Neural cell (in vitro differentiated cells): Measurements from ENCODE around the gene RAET1L. TPM values are rescaled to one million over a fixed set of nuclear protein-coding genes. Genes with fewer than 3 reads are reported as not detected.
"Not testable (repeated sequence)": the region's sequence is repeated elsewhere in the genome, so short reads cannot be mapped to it uniquely, and the experiment has no call there.

Experiments
- H2AFZ ChIP-seq: fragments of 200-600, 300-800 bp; sonication (generic), shearing (Covaris generic); 2 replicates; pipeline ENCODE4 v1.6.0; 2014; ENCODE audit warnings: low read depth, mild to moderate bottlenecking, antibody characterized with exemption, low read length, moderate library complexity
- H3F3A ChIP-seq: fragments of 200-600 bp; shearing (Covaris generic); 2 replicates; pipeline ENCODE4 v1.6.1; 2016; ENCODE audit warnings: mild to moderate bottlenecking, moderate library complexity, mixed read lengths, antibody characterized with exemption, low read length; ENCODE audit not compliant: insufficient read depth, poor library complexity, severe bottlenecking
- H3K27ac ChIP-seq: fragments of 200-600, 300-800 bp; sonication (generic), shearing (Covaris generic); 2 replicates; pipeline ENCODE4 v1.5.1; 2014; ENCODE audit warnings: mild to moderate bottlenecking, low read length, moderate library complexity
- H3K27me3 ChIP-seq: fragments of 300-800, 200-600 bp; sonication (generic), shearing (Covaris generic); 2 replicates; pipeline ENCODE4 v1.6.0; 2014; ENCODE audit warnings: mild to moderate bottlenecking, low read depth, low read length, moderate library complexity; ENCODE audit not compliant: insufficient read depth
- H3K36me3 ChIP-seq: fragments of 300-800, 200-600 bp; sonication (generic), shearing (Covaris generic); 2 replicates; pipeline ENCODE4 v1.5.1; 2014; ENCODE audit warnings: mild to moderate bottlenecking, antibody characterized with exemption, low read length, moderate library complexity; ENCODE audit not compliant: insufficient read depth
- H3K4me2 ChIP-seq: fragments of 300-800, 200-600 bp; sonication (generic), shearing (Covaris generic); 2 replicates; pipeline ENCODE4 v1.6.0; 2014; ENCODE audit warnings: mild to moderate bottlenecking, low read length
- H3K4me3 ChIP-seq: fragments of 300-800, 200-600 bp; sonication (generic), shearing (Covaris generic); 2 replicates; pipeline ENCODE4 v1.5.1; 2014; ENCODE audit warnings: mild to moderate bottlenecking, low read length, moderate library complexity
- H3K79me2 ChIP-seq: fragments of 200-600 bp; shearing (Covaris generic); replicated peaks from 2 replicates; pipeline ENCODE4 v1.6.0; 2014; ENCODE audit warnings: mild to moderate bottlenecking, low read length, moderate library complexity; ENCODE audit not compliant: insufficient read depth
- H3K9ac ChIP-seq: fragments of 300-800, 200-600 bp; sonication (generic), shearing (Covaris generic); 2 replicates; pipeline ENCODE4 v1.6.1; 2016; ENCODE audit warnings: mild to moderate bottlenecking, low read length, mixed read lengths
- H3K9me2 ChIP-seq: fragments of 200-600 bp; shearing (Covaris generic); 2 replicates; pipeline ENCODE4 v1.6.1; 2016; ENCODE audit warnings: mild to moderate bottlenecking, low read length, mixed read lengths; ENCODE audit not compliant: insufficient read depth
- H3K9me3 ChIP-seq: fragments of 200-600, 300-800 bp; sonication (generic), shearing (Covaris generic); 2 replicates; pipeline ENCODE4 v1.6.1; 2016; ENCODE audit warnings: mild to moderate bottlenecking, mixed run types, low read length, moderate library complexity, mixed read lengths
- H4K20me1 ChIP-seq: fragments of 200-600 bp; shearing (Covaris generic); 2 replicates; pipeline ENCODE4 v1.6.1; 2016; ENCODE audit warnings: mild to moderate bottlenecking, mixed run types; ENCODE audit not compliant: insufficient read depth
- CTCF ChIP-seq: fragments of 450-650 bp; IDR thresholded peaks from 2 replicates; pipeline ENCODE4 v1.5.1; 2014; ENCODE audit warnings: antibody characterized with exemption, mild to moderate bottlenecking, moderate library complexity; ENCODE audit not compliant: poor library complexity, severe bottlenecking
- EP300 ChIP-seq: fragments of 450-650 bp; conservative IDR thresholded peaks from 2 replicates; pipeline ENCODE4 v1.6.1; 2014; ENCODE audit warnings: antibody characterized with exemption, mild to moderate bottlenecking, moderate library complexity; ENCODE audit not compliant: poor library complexity, severe bottlenecking
- EZH2 ChIP-seq: fragments of 200-600, 300-800 bp; shearing (Covaris generic), sonication (generic); IDR thresholded peaks from 2 replicates; pipeline ENCODE4 v1.6.1; 2014; ENCODE audit warnings: antibody characterized with exemption, low read length, borderline replicate concordance, mild to moderate bottlenecking; ENCODE audit not compliant: insufficient read depth, poor library complexity, severe bottlenecking
- MXI1 ChIP-seq: fragments of 450-650 bp; conservative IDR thresholded peaks from 2 replicates; pipeline ENCODE4 v1.6.1; 2014; ENCODE audit warnings: antibody characterized with exemption, mild to moderate bottlenecking; ENCODE audit not compliant: poor library complexity, severe bottlenecking
- POLR2AphosphoS5 ChIP-seq: IDR thresholded peaks from 2 replicates; pipeline ENCODE4 v1.6.1; 2012
- RAD21 ChIP-seq: fragments of 450-650 bp; conservative IDR thresholded peaks from 2 replicates; pipeline ENCODE4 v1.6.1; 2014; ENCODE audit warnings: antibody characterized with exemption, mild to moderate bottlenecking, moderate library complexity
- SMC3 ChIP-seq: fragments of 450-650 bp; conservative IDR thresholded peaks from 2 replicates; pipeline ENCODE4 v1.6.1; 2014; ENCODE audit warnings: antibody characterized with exemption, mild to moderate bottlenecking, moderate library complexity; ENCODE audit not compliant: poor library complexity
- TAF1 ChIP-seq: IDR thresholded peaks from 2 replicates; pipeline ENCODE4 v1.6.1; 2012; ENCODE audit warnings: low read depth
- polyA plus RNA-seq: library from polyadenylated mRNA; depleted of rRNA; stranded (reverse); fragments of >200 nt; gene quantifications from 2 replicates; pipeline ENCODE4 v1.2.3, GENCODE V29; 2014
- TF ChIP-seq, protein P1 (sequence below): IDR thresholded peaks from 2 replicates; pipeline ENCODE4 v1.6.1; 2012; ENCODE audit warnings: borderline replicate concordance

Gene RAET1L
- polyA plus RNA-seq, 1 donor from 2014 or later, result not detected

DNA sequence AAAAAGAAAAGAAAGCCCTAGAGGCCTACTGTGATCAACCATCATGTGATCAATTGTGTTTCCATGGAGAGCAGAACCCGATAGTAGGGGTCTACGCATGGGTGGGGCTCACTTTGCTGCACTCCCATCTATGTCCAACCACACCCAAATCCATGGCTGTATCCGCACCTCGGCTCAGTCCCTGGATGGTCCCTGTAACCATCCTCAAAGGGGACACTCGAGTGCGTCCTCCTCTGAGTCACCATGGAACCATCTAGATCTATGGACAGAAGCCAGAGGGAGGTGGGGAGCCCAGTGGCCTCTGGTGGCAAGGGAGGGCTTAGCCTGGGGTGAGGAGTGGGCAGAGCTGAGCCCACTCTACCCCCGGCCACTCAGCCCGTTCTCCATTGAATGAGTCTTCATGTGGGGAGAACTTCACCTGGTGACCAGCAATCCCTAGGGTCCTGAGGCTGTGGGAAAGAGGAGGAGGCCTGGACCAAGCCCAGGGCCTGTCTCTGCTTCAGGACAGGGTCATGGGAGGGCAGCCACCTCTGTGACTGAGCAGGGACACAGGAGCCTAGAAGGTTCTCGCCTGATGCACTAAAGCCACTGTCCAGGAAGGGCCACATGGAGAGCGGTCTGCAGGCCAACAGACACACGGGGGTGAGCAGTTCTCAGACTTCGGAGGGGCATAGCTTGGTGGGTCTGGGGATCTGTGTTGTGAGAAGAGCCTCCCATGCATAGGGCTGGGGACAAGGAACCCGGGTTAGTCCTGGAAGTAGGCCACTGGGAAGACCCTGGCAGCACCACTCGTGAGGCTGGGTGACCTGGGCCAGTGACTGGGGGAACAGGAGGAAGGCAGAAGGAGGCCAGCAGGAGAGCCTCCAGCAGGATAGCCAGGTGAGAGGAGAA, 19.3 kb downstream of the RAET1L start (continued):
- TF ChIP-seq POLR2AphosphoS5, result no peak

GRCh38 chr6:150004783-150005717, 20.3 kb downstream of the RAET1L start:
- no peak overlapping the region for H3K27ac ChIP-seq
- peaks cover 39% of the 10 kb centered on the region for H3K27me3 ChIP-seq
- H3K36me3 ChIP-seq, result no peaks in the 10 kb centered on the region
- TF ChIP-seq MXI1, result no peak
- no peak for TF ChIP-seq SMC3
- peak; percentile 22 for TF ChIP-seq CTCF
- H2AFZ ChIP-seq, result no peak overlapping the region
- H3K79me2 ChIP-seq, result no peaks in the 10 kb centered on the region
- no peaks in the 10 kb centered on the region for H3F3A ChIP-seq
- no peaks in the 10 kb centered on the region for H4K20me1 ChIP-seq
- H3K4me3 ChIP-seq, result peak overlapping the region; percentile 69
- no peaks in the 10 kb centered on the region for H3K9me3 ChIP-seq
- H3K9ac ChIP-seq, result peak overlapping the region; percentile 43
- H3K4me2 ChIP-seq, result peak overlapping the region; percentile 30
- H3K9me2 ChIP-seq, result no peaks in the 10 kb centered on the region

- no peaks in the 10 kb centered on the region for H3F3A ChIP-seq
- H3K4me2 ChIP-seq, result peak overlapping the region; percentile 30
- H3K36me3 ChIP-seq, result no peaks in the 10 kb centered on the region
- no peaks in the 10 kb centered on the region for H3K9me2 ChIP-seq
- no peaks in the 10 kb centered on the region for H4K20me1 ChIP-seq
- no peak overlapping the region for H2AFZ ChIP-seq
- no peak overlapping the region for H3K27ac ChIP-seq
- TF ChIP-seq RAD21 (no peak), SMC3 (no peak), EZH2 (no peak), MXI1 (no peak), CTCF (no peak), POLR2AphosphoS5 (no peak), EP300 (no peak), TAF1 (no peak)
- TF ChIP-seq, protein P1, sequence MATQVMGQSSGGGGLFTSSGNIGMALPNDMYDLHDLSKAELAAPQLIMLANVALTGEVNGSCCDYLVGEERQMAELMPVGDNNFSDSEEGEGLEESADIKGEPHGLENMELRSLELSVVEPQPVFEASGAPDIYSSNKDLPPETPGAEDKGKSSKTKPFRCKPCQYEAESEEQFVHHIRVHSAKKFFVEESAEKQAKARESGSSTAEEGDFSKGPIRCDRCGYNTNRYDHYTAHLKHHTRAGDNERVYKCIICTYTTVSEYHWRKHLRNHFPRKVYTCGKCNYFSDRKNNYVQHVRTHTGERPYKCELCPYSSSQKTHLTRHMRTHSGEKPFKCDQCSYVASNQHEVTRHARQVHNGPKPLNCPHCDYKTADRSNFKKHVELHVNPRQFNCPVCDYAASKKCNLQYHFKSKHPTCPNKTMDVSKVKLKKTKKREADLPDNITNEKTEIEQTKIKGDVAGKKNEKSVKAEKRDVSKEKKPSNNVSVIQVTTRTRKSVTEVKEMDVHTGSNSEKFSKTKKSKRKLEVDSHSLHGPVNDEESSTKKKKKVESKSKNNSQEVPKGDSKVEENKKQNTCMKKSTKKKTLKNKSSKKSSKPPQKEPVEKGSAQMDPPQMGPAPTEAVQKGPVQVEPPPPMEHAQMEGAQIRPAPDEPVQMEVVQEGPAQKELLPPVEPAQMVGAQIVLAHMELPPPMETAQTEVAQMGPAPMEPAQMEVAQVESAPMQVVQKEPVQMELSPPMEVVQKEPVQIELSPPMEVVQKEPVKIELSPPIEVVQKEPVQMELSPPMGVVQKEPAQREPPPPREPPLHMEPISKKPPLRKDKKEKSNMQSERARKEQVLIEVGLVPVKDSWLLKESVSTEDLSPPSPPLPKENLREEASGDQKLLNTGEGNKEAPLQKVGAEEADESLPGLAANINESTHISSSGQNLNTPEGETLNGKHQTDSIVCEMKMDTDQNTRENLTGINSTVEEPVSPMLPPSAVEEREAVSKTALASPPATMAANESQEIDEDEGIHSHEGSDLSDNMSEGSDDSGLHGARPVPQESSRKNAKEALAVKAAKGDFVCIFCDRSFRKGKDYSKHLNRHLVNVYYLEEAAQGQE, result no peak
- peak overlapping the region; percentile 69 for H3K4me3 ChIP-seq
- H3K79me2 ChIP-seq, result no peaks in the 10 kb centered on the region
- H3K9ac ChIP-seq, result peak overlapping the region; percentile 43
- H3K9me3 ChIP-seq, result no peaks in the 10 kb centered on the region
- peaks cover 32% of the 10 kb centered on the region for H3K27me3 ChIP-seq
Measured at GRCh38 chr6:150004101-150004782, 21.1 kb downstream of the RAET1L start.

DNA sequence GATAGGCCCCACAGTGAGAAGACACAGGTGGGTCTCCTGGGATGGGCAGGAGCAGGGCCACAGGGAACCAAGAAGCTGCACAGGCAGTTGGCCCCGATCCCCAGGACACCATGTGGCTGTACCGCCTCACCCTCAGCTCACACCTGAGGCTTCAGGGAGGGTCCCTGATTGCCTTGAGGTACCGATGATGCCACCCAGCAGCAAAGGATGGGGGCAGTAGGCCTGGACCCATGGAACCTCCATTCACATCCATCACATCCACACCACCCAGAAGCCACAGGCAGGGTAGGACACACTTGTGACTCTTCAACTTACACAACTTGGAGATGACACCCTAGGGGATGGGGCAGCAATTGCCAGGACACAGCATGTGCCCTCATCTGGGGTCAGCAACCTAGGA, 21.7 kb downstream of the RAET1L start:
- not testable (repeated sequence) for H3K4me3 ChIP-seq, H3K9me2 ChIP-seq, H3K9me3 ChIP-seq, H4K20me1 ChIP-seq, H3K79me2 ChIP-seq, H3K4me2 ChIP-seq, H3K27ac ChIP-seq, H3F3A ChIP-seq, H3K36me3 ChIP-seq, H2AFZ ChIP-seq, H3K9ac ChIP-seq
- peaks cover 25% of the 10 kb centered on the region for H3K27me3 ChIP-seq
